Astrocyte (in vitro differentiated cells and primary cell): ENCODE data around the gene TMEM101.

ENCODE experiments used
- CTCF ChIP-seq: IDR thresholded peaks from 2 replicates; pipeline ENCODE4 v1.5.1; 2011; ENCODE audit warnings: low read depth, mild to moderate bottlenecking, inconsistent platforms, low read length, moderate library complexity; ENCODE audit not compliant: insufficient read depth
- EZH2 ChIP-seq: IDR thresholded peaks from 2 replicates; pipeline ENCODE4 v1.6.1; 2012; ENCODE audit warnings: mild to moderate bottlenecking, low read length, inconsistent platforms; ENCODE audit not compliant: insufficient read depth

- TF ChIP-seq EZH2 (no peak), CTCF (no peak)
Measured at GRCh38 chr17:43999024-43999423, 15.7 kb downstream of the TMEM101 start.
